K562 (cell line): ENCODE data around the gene MLXIPL. TPM values are rescaled to one million over a fixed set of nuclear protein-coding genes. Genes with fewer than 3 reads are reported as not detected.

Source experiments
- ATAC-seq: fragments of 200-7000 bp; cut with Tn5 transposase; 3 replicates; pipeline ENCODE4 v1.9.1; 2020; ENCODE audit warnings: moderate library complexity
- BruUV-seq: library from RNA; stranded (reverse); fragments of 400-500 nt; replicated peaks from 2 replicates; lab custom pipeline; 2021; lab: Mats Ljungman, UMichigan
- CTCF ChIA-PET: fragments of 300-600 bp; formaldehyde crosslinking; extraction: SDS; loops from one replicate; lab custom pipeline; 2021; ENCODE audit warnings: low intra/inter-chr PET ratio; lab: Yijun Ruan, JAX
- POLR2A ChIA-PET: fragments of 300-600, 350-650 bp; sonication (Branson Sonifier 250); formaldehyde crosslinking; extraction: SDS; loops from one replicate; lab custom pipeline; 2021; ENCODE audit warnings: antibody characterized with exemption, inconsistent platforms; lab: Yijun Ruan, JAX
- DNase-seq, 4 experiments: peaks; one replicate each; pipeline versions ENCODE4 v3.0.0 to v3.0.0-alpha.2; 2011 to 2018; ENCODE audit warnings: low spot score in 3 of 4, mixed read lengths in 3 of 4; ENCODE audit errors: extremely low read depth in 1 of 4
- FAIRE-seq: peaks from 2 replicates; lab custom pipeline; 2011; peaks lifted over from hg19 to GRCh38; lab: Jason Lieb, UNC
- H2AFZ ChIP-seq: 2 replicates; pipeline ENCODE4 v1.6.0; 2011; ENCODE audit warnings: low read depth, low read length, control low read depth, inconsistent platforms
- H3K27ac ChIP-seq: fragments of 200-600 bp; 3 replicates; pipeline ENCODE4 v1.8.0; 2011; ENCODE audit warnings: low read depth, mild to moderate bottlenecking, control low read depth, inconsistent platforms, low read length, moderate library complexity, mixed read lengths; ENCODE audit errors: extremely low read depth
- H3K27me3 ChIP-seq, 2 experiments: fragments of 300-600 bp in 1 of 2; 2 replicates in 1 of 2; 3 replicates in 1 of 2; pipeline versions ENCODE4 v1.6.0 to v1.8.0; 2011; ENCODE audit warnings: inconsistent platforms in 2 of 2, low read length in 2 of 2, mild to moderate bottlenecking in 1 of 2, mixed read lengths in 1 of 2, moderate library complexity in 1 of 2; ENCODE audit not compliant: control insufficient read depth in 2 of 2, insufficient read depth in 2 of 2
- H3K36me3 ChIP-seq: fragments of 300-600 bp; 3 replicates; pipeline ENCODE4 v1.8.0; 2011; ENCODE audit warnings: mild to moderate bottlenecking, low read length, inconsistent platforms; ENCODE audit not compliant: control insufficient read depth, insufficient read depth
- H3K4me1 ChIP-seq, 2 experiments: fragments of 200-600 bp in 1 of 2; replicated peaks in 1 of 2; 2 replicates in 1 of 2; 3 replicates in 1 of 2; pipeline versions ENCODE4 v1.5.1 to v1.8.0; 2011; ENCODE audit warnings: inconsistent platforms in 2 of 2, low read length in 2 of 2, mild to moderate bottlenecking in 1 of 2, mixed read lengths in 1 of 2, moderate library complexity in 1 of 2; ENCODE audit not compliant: control insufficient read depth in 2 of 2, insufficient read depth in 2 of 2
- H3K4me2 ChIP-seq: 2 replicates; pipeline ENCODE4 v1.6.1; 2011; ENCODE audit warnings: low read length, control low read depth, inconsistent platforms, mixed read lengths; ENCODE audit not compliant: insufficient read depth
- H3K4me3 ChIP-seq: fragments of 200-600 bp; sonication (generic), shearing (Covaris generic); 2 replicates; pipeline ENCODE4 v1.5.1; 2016; ENCODE audit warnings: control low read depth, inconsistent platforms
- H3K79me2 ChIP-seq: fragments of 200-600 bp; 3 replicates; pipeline ENCODE4 v1.8.0; 2011; ENCODE audit warnings: low read length, inconsistent platforms; ENCODE audit not compliant: control insufficient read depth, insufficient read depth
- H3K9ac ChIP-seq, 2 experiments: 2 replicates each; pipeline versions ENCODE4 v1.6.0 to v1.6.1; 2011; ENCODE audit warnings: low read depth in 2 of 2, low read length in 2 of 2, control low read depth in 1 of 2, inconsistent platforms in 1 of 2, mild to moderate bottlenecking in 1 of 2, mixed read lengths in 1 of 2; ENCODE audit not compliant: insufficient read depth in 1 of 2
- H3K9me1 ChIP-seq: one replicate; pipeline ENCODE4 v1.6.0; 2011; ENCODE audit warnings: inconsistent platforms, mild to moderate bottlenecking, low read length, moderate library complexity; ENCODE audit not compliant: control insufficient read depth, insufficient read depth
- H3K9me3 ChIP-seq: replicated peaks from 2 replicates; pipeline ENCODE4 v1.5.1; 2011; ENCODE audit warnings: low read depth, low read length, inconsistent platforms; ENCODE audit not compliant: control insufficient read depth, insufficient read depth
- H4K20me1 ChIP-seq: replicated peaks from 2 replicates; pipeline ENCODE4 v1.6.1; 2011; ENCODE audit warnings: low read length, inconsistent platforms, mixed read lengths; ENCODE audit not compliant: control insufficient read depth, insufficient read depth
- ATF7 ChIP-seq: fragments of 450-650 bp; IDR thresholded peaks from 2 replicates; pipeline ENCODE4 v1.7.1; 2014; ENCODE audit warnings: mild to moderate bottlenecking, moderate library complexity
- BRF1 ChIP-seq: IDR thresholded peaks from 3 replicates; pipeline ENCODE4 v1.6.1; 2011; ENCODE audit warnings: borderline replicate concordance, mild to moderate bottlenecking; ENCODE audit not compliant: insufficient read length; ENCODE audit errors: extremely low read depth
- CBX1 ChIP-seq: sonication (generic); IDR thresholded peaks from 2 replicates; pipeline ENCODE4 v1.6.1; 2016; ENCODE audit warnings: antibody characterized with exemption, low read depth, mild to moderate bottlenecking
- CEBPG ChIP-seq, 3 experiments: fragments of 200-800 bp in 1 of 3; sonication (Bioruptor generic) in 1 of 3; sonication (generic) in 1 of 3; formaldehyde crosslinking in 1 of 3; IDR thresholded peaks in 2 of 3; conservative IDR thresholded peaks in 1 of 3; 2 replicates each; pipeline versions ENCODE4 v1.6.1 to v1.8.0; 2016 to 2022; ENCODE audit warnings: missing compliant biosample characterization in 2 of 3, missing genetic modification characterization in 2 of 3, mild to moderate bottlenecking in 1 of 3, missing genetic modification reagents in 1 of 3
- ESRRA ChIP-seq: fragments of 450-650 bp; IDR thresholded peaks from 2 replicates; pipeline ENCODE4 v1.6.1; 2014; ENCODE audit warnings: low read depth, mild to moderate bottlenecking, moderate library complexity, borderline replicate concordance
- NCOA2 ChIP-seq, 2 experiments: fragments of 450-650 bp; IDR thresholded peaks; 2 replicates each; pipeline ENCODE4 v1.6.1; 2018; ENCODE audit warnings: mild to moderate bottlenecking in 2 of 2, moderate library complexity in 1 of 2; ENCODE audit not compliant: partially characterized antibody in 2 of 2
- NFIC ChIP-seq: fragments of 450-650 bp; IDR thresholded peaks from 2 replicates; pipeline ENCODE4 v1.6.1; 2017; ENCODE audit warnings: mild to moderate bottlenecking, inconsistent platforms
- PHTF2 ChIP-seq: fragments of 250-450 bp; sonication (Bioruptor Pico); IDR thresholded peaks from 2 replicates; pipeline ENCODE4 v1.5.0; 2021; ENCODE audit warnings: mild to moderate bottlenecking
- SLC30A9 ChIP-seq: fragments of 250-450 bp; sonication (Bioruptor Pico); IDR thresholded peaks from 2 replicates; pipeline ENCODE4 v1.8.0; 2022; ENCODE audit warnings: mild to moderate bottlenecking, moderate library complexity
- SNIP1 ChIP-seq: fragments of 450-650 bp; IDR thresholded peaks from 2 replicates; pipeline ENCODE4 v1.7.1; 2017; ENCODE audit warnings: low read depth, mild to moderate bottlenecking
- SPI1 ChIP-seq: IDR thresholded peaks from 2 replicates; pipeline ENCODE4 v1.6.1; 2011; ENCODE audit warnings: low read depth, low read length, control low read depth, borderline replicate concordance
- THAP12 ChIP-seq: fragments of 250-450 bp; sonication (Bioruptor Pico); IDR thresholded peaks from 2 replicates; pipeline ENCODE4 v1.9.0; 2021; ENCODE audit warnings: mild to moderate bottlenecking, inconsistent platforms
- ZFP36 ChIP-seq: fragments of 150-350 bp; IDR thresholded peaks from 2 replicates; pipeline ENCODE4 v1.6.1; 2018; ENCODE audit warnings: low read length, low read depth; ENCODE audit not compliant: partially characterized antibody
- ZHX1 ChIP-seq: fragments of 150-350 bp; conservative IDR thresholded peaks from 2 replicates; pipeline ENCODE4 v1.6.1; 2014; ENCODE audit warnings: low read length
- ZNF436 ChIP-seq: fragments of 250-450, 450-650 bp; sonication (Bioruptor Pico); formaldehyde crosslinking; IDR thresholded peaks from 2 replicates; pipeline ENCODE4 v1.7.0; 2020; ENCODE audit warnings: mild to moderate bottlenecking
- ZNF507 ChIP-seq: conservative IDR thresholded peaks from 2 replicates; pipeline ENCODE4 v1.6.1; 2017; ENCODE audit warnings: missing genetic modification characterization, missing compliant biosample characterization
- ZNF551 ChIP-seq: fragments of 250-450 bp; sonication (Bioruptor Pico); IDR thresholded peaks from 2 replicates; pipeline ENCODE4 v1.5.0; 2021; ENCODE audit warnings: mild to moderate bottlenecking, moderate library complexity
- ZNF699 ChIP-seq: fragments of 250-450 bp; sonication (Bioruptor Pico); IDR thresholded peaks from 2 replicates; pipeline ENCODE4 v1.8.0; 2021; ENCODE audit warnings: mild to moderate bottlenecking, moderate library complexity; ENCODE audit not compliant: insufficient replicate concordance
- ZNF717 ChIP-seq: fragments of 250-450 bp; sonication (Bioruptor Pico); IDR thresholded peaks from 2 replicates; pipeline ENCODE4 v1.5.0; 2021
- WGBS: fragments of 100-300 bp; shearing (Covaris generic); methylation state at CpG from one replicate; pipeline ENCODE4 v1.1.6; 2016; ENCODE audit warnings: low coverage, mixed read lengths; ENCODE audit not compliant: insufficient coverage; ENCODE audit errors: missing lambda C conversion rate; 5-methylcytosine and 5-hydroxymethylcytosine counted together
- in situ Hi-C: fragments of 300-500 bp; cut with MboI; formaldehyde crosslinking; loops from 4 replicates; pipeline ENCODE4 v1.15.0; 2018; ENCODE audit warnings: inconsistent platforms, mixed read lengths
- intact Hi-C: fragments of 100-400 bp; cut with micrococcal nuclease; formaldehyde crosslinking; loops from 2 replicates; pipeline ENCODE4 v1.14.2; 2022
- polyA plus RNA-seq, 8 experiments: library from polyadenylated mRNA; depleted of rRNA in 4 of 8; stranded (reverse) in 5 of 8; unstranded in 3 of 8; fragments of >200 nt; fragmentation: Nextera tagmentation in 2 of 8; fragmentation: Illumina TruSeq in 1 of 8; extraction: Ambion mirVana in 2 of 8; extraction: Trizol in 1 of 8; gene quantifications; 2 replicates each; pipeline versions ENCODE4 v1.2.1 to v1.2.3, GENCODE V29; 2011 to 2014; ENCODE audit warnings: inconsistent platforms in 1 of 8, missing spikeins in 1 of 8
- total RNA-seq, 7 experiments: library from RNA; depleted of rRNA in 6 of 7; stranded (reverse); fragments of >200 nt in 6 of 7; fragmentation: Illumina TruSeq in 2 of 7; extraction: Trizol in 2 of 7; gene quantifications; 2 replicates each; pipeline versions ENCODE4 v1.2.1 to v1.2.3, GENCODE V29; 2011 to 2021; ENCODE audit warnings: low replicate concordance in 1 of 7

The MLXIPL gene
- total and polyA plus RNA-seq, 9 of the 15 experiments (the other 6 are each of a cell fraction or from before 2014, with no cell fraction given), result 0.11 to 18.4 (median 1.4) TPM

- Histone ChIP-seq H3K79me2 (no peaks in the 10 kb centered on the region), H3K4me2 (no peak overlapping the region), H3K36me3 (no peaks in the 10 kb centered on the region), H3K9ac (no peak overlapping the region; a peak in 1 of 4 replicates), H2AFZ (no peak overlapping the region), H3K9me1 (no peaks in the 10 kb centered on the region), H3K4me1 (peaks cover 0 to 14% of the 10 kb centered on the region in 2 experiments; a peak in 2 of 5 replicates), H3K27ac (no peak overlapping the region), H3K9me3 (peaks cover 7% of the 10 kb centered on the region), H3K27me3 (peaks cover 24 to 74% of the 10 kb centered on the region in 2 experiments), H3K4me3 (no peak overlapping the region), H4K20me1 (0 out of 2 replicates have a peak, but pooled peaks cover 3% of the 10 kb centered on the region)
- WGBS, result 7% methylated on average over 4 of the region's 4 CpGs
- BruUV-seq, result no TSS peak
- peak; percentile 42 for FAIRE-seq
- CTCF ChIA-PET, result no interaction called here
- POLR2A ChIA-PET, result interaction anchor here (1.1 to 1.8 kb wide), 3 partner anchors 8 to 31 kb away, joined by 4 to 11 read pairs (median 5); no protein-coding TSS in a partner anchor
- intact Hi-C loops, result no loop called here
- DNase-seq, result no peak
- no peak for ATAC-seq
- in situ Hi-C loops, result no loop called here
- TF ChIP-seq NCOA2 (IDR thresholded peaks at IDR 0.05; ENCODE audit: partially characterized antibody in 2 of 2) (no peak), ESRRA (peak; percentile 29; the same call in 1 of the 2 replicates), SLC30A9 (CRISPR knock-in tag) (no peak), BRF1 (no peak), ZNF699 (CRISPR knock-in tag) (no peak), ZNF717 (CRISPR knock-in tag) (no peak), SPI1 (peak; percentile 71; the same call in 1 of the 2 replicates), CEBPG (CRISPR knock-in tag; IDR thresholded peaks at IDR 0.05) (no peak), CEBPG (tag; conservative IDR thresholded peaks at IDR 0.05 in 1 of 2, IDR thresholded peaks at IDR 0.05 in 1 of 2) (no peak), CBX1 (0 out of 2 replicates have a peak, but pooled peaks have one; percentile 23), ZNF507 (tag) (no peak), ZHX1 (no peak), ZFP36 (peak; percentile 91), NFIC (no peak), PHTF2 (CRISPR knock-in tag) (no peak), ATF7 (no peak), SNIP1 (no peak), THAP12 (CRISPR knock-in tag) (no peak), ZNF551 (no peak), ZNF436 (CRISPR knock-in tag) (no peak)
Observed at GRCh38 chr7:73645643-73646174, 21.4 kb upstream of the MLXIPL start.
